ENCODE data around the gene PDCD1LG2.

The PDCD1LG2 gene

GRCh38 chr9:5566054-5566618, 55.8 kb downstream of the PDCD1LG2 start:
- H3K27ac ChIP-seq (ENCODE audit: low read length) = no peak overlapping the region
- no peaks in the 10 kb centered on the region for H3K9me3 ChIP-seq (ENCODE audit: insufficient read depth, low read length)
- no peak overlapping the region for H3K4me2 ChIP-seq (ENCODE audit: low read length)
- peaks cover 7% of the 10 kb centered on the region for H3K4me1 ChIP-seq (ENCODE audit: low read length)
- no peaks in the 10 kb centered on the region for H3K27me3 ChIP-seq (ENCODE audit: low read depth, low read length)
- H4K20me1 ChIP-seq (ENCODE audit: insufficient read depth, low read length) = no peaks in the 10 kb centered on the region
- H3K4me3 ChIP-seq (ENCODE audit: low read length) = no peak overlapping the region
- TF ChIP-seq, protein P1, sequence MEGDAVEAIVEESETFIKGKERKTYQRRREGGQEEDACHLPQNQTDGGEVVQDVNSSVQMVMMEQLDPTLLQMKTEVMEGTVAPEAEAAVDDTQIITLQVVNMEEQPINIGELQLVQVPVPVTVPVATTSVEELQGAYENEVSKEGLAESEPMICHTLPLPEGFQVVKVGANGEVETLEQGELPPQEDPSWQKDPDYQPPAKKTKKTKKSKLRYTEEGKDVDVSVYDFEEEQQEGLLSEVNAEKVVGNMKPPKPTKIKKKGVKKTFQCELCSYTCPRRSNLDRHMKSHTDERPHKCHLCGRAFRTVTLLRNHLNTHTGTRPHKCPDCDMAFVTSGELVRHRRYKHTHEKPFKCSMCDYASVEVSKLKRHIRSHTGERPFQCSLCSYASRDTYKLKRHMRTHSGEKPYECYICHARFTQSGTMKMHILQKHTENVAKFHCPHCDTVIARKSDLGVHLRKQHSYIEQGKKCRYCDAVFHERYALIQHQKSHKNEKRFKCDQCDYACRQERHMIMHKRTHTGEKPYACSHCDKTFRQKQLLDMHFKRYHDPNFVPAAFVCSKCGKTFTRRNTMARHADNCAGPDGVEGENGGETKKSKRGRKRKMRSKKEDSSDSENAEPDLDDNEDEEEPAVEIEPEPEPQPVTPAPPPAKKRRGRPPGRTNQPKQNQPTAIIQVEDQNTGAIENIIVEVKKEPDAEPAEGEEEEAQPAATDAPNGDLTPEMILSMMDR (IDR thresholded peaks at IDR 0.05; ENCODE audit: low read depth, low read length) = no peak
- no peak for TF ChIP-seq EZH2phosphoT487 (IDR thresholded peaks at IDR 0.05; ENCODE audit: low read depth)
- H3K9ac ChIP-seq (ENCODE audit: low read length) = no peak overlapping the region
- no peaks in the 10 kb centered on the region for H3K79me2 ChIP-seq (ENCODE audit: low read length)
- H2AFZ ChIP-seq (ENCODE audit: low read depth, low read length) = no peak overlapping the region
- peaks cover 3% of the 10 kb centered on the region for H3K36me3 ChIP-seq (replicated peaks; ENCODE audit: low read depth, low read length)

- H3K36me3 ChIP-seq (replicated peaks; ENCODE audit: low read depth, low read length) = no peaks in the 10 kb centered on the region
- H3K4me3 ChIP-seq (ENCODE audit: low read length) = no peak overlapping the region
- no peaks in the 10 kb centered on the region for H3K79me2 ChIP-seq (ENCODE audit: low read length)
- TF ChIP-seq, protein P1 (IDR thresholded peaks at IDR 0.05; ENCODE audit: low read depth, low read length) = no peak
- TF ChIP-seq EZH2phosphoT487 (IDR thresholded peaks at IDR 0.05; ENCODE audit: low read depth) = no peak
- H3K4me1 ChIP-seq (ENCODE audit: low read length) = peaks cover 7% of the 10 kb centered on the region
- no peak overlapping the region for H2AFZ ChIP-seq (ENCODE audit: low read depth, low read length)
- H3K27me3 ChIP-seq (ENCODE audit: low read depth, low read length) = no peaks in the 10 kb centered on the region
- no peaks in the 10 kb centered on the region for H3K9me3 ChIP-seq (ENCODE audit: insufficient read depth, low read length)
- no peaks in the 10 kb centered on the region for H4K20me1 ChIP-seq (ENCODE audit: insufficient read depth, low read length)
- H3K27ac ChIP-seq (ENCODE audit: low read length) = no peak overlapping the region
- no peak overlapping the region for H3K9ac ChIP-seq (ENCODE audit: low read length)
- no peak overlapping the region for H3K4me2 ChIP-seq (ENCODE audit: low read length)
Observed at GRCh38 chr9:5568868-5569267, 58.5 kb downstream of the PDCD1LG2 start.

GRCh38 chr9:5569409-5569808, 59.1 kb downstream of the PDCD1LG2 start:
- Histone ChIP-seq H2AFZ (ENCODE audit: low read depth, low read length) (no peak overlapping the region), H3K4me3 (ENCODE audit: low read length) (no peak overlapping the region), H3K9me3 (ENCODE audit: insufficient read depth, low read length) (no peaks in the 10 kb centered on the region), H3K79me2 (ENCODE audit: low read length) (no peaks in the 10 kb centered on the region), H4K20me1 (ENCODE audit: insufficient read depth, low read length) (no peaks in the 10 kb centered on the region), H3K4me2 (ENCODE audit: low read length) (no peak overlapping the region), H3K36me3 (replicated peaks; ENCODE audit: low read depth, low read length) (no peaks in the 10 kb centered on the region), H3K4me1 (ENCODE audit: low read length) (peaks cover 7% of the 10 kb centered on the region), H3K27ac (ENCODE audit: low read length) (no peak overlapping the region), H3K9ac (ENCODE audit: low read length) (no peak overlapping the region), H3K27me3 (ENCODE audit: low read depth, low read length) (no peaks in the 10 kb centered on the region)
- no peak for TF ChIP-seq EZH2phosphoT487 (IDR thresholded peaks at IDR 0.05; ENCODE audit: low read depth)

- TF ChIP-seq, protein P1 (IDR thresholded peaks at IDR 0.05; ENCODE audit: low read depth, low read length) = no peak
- TF ChIP-seq EZH2phosphoT487 (IDR thresholded peaks at IDR 0.05; ENCODE audit: low read depth) = no peak
- H3K79me2 ChIP-seq (ENCODE audit: low read length) = no peaks in the 10 kb centered on the region
- no peak overlapping the region for H3K4me3 ChIP-seq (ENCODE audit: low read length)
- H3K36me3 ChIP-seq (replicated peaks; ENCODE audit: low read depth, low read length) = no peaks in the 10 kb centered on the region
- H2AFZ ChIP-seq (ENCODE audit: low read depth, low read length) = no peak overlapping the region
- H4K20me1 ChIP-seq (ENCODE audit: insufficient read depth, low read length) = no peaks in the 10 kb centered on the region
- H3K9me3 ChIP-seq (ENCODE audit: insufficient read depth, low read length) = no peaks in the 10 kb centered on the region
- no peak overlapping the region for H3K27ac ChIP-seq (ENCODE audit: low read length)
- no peaks in the 10 kb centered on the region for H3K27me3 ChIP-seq (ENCODE audit: low read depth, low read length)
- no peak overlapping the region for H3K4me2 ChIP-seq (ENCODE audit: low read length)
- H3K9ac ChIP-seq (ENCODE audit: low read length) = no peak overlapping the region
- H3K4me1 ChIP-seq (ENCODE audit: low read length) = peaks cover 7% of the 10 kb centered on the region
Observed at GRCh38 chr9:5569891-5570290, 59.6 kb downstream of the PDCD1LG2 start.
